ENCODE results near the gene TERC. TPM values are rescaled to one million over a fixed set of nuclear protein-coding genes. Genes with fewer than 3 reads are reported as not detected.

TERC gene
- total RNA-seq, 1 experiment from 2014 or later, result 47.0 TPM

DNA sequence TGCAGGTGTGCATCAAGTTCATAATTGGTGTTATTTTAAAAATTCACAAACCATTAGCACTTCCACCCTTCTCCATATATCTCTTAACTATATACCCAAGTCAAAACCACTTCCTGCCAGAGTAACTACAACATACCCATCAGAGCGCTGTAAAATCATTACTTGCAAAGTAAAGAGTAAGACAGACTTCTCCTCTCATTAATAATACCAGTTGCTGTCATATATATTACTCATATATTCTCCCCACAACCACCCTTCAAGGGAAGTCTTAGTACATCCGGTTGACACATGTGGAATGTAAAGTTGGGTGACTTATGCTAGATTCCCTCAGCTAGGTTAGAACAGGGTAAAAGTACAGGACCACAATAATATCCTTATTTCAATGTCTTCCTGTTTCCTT lies 5.6 kb downstream of the TERC start (continued):
- TF ChIP-seq, protein P1, sequence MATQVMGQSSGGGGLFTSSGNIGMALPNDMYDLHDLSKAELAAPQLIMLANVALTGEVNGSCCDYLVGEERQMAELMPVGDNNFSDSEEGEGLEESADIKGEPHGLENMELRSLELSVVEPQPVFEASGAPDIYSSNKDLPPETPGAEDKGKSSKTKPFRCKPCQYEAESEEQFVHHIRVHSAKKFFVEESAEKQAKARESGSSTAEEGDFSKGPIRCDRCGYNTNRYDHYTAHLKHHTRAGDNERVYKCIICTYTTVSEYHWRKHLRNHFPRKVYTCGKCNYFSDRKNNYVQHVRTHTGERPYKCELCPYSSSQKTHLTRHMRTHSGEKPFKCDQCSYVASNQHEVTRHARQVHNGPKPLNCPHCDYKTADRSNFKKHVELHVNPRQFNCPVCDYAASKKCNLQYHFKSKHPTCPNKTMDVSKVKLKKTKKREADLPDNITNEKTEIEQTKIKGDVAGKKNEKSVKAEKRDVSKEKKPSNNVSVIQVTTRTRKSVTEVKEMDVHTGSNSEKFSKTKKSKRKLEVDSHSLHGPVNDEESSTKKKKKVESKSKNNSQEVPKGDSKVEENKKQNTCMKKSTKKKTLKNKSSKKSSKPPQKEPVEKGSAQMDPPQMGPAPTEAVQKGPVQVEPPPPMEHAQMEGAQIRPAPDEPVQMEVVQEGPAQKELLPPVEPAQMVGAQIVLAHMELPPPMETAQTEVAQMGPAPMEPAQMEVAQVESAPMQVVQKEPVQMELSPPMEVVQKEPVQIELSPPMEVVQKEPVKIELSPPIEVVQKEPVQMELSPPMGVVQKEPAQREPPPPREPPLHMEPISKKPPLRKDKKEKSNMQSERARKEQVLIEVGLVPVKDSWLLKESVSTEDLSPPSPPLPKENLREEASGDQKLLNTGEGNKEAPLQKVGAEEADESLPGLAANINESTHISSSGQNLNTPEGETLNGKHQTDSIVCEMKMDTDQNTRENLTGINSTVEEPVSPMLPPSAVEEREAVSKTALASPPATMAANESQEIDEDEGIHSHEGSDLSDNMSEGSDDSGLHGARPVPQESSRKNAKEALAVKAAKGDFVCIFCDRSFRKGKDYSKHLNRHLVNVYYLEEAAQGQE (IDR thresholded peaks at IDR 0.05; ENCODE audit: low read depth), result no peak
- no peak for TF ChIP-seq CBX3 (IDR thresholded peaks at IDR 0.05; ENCODE audit: low read depth)

DNA sequence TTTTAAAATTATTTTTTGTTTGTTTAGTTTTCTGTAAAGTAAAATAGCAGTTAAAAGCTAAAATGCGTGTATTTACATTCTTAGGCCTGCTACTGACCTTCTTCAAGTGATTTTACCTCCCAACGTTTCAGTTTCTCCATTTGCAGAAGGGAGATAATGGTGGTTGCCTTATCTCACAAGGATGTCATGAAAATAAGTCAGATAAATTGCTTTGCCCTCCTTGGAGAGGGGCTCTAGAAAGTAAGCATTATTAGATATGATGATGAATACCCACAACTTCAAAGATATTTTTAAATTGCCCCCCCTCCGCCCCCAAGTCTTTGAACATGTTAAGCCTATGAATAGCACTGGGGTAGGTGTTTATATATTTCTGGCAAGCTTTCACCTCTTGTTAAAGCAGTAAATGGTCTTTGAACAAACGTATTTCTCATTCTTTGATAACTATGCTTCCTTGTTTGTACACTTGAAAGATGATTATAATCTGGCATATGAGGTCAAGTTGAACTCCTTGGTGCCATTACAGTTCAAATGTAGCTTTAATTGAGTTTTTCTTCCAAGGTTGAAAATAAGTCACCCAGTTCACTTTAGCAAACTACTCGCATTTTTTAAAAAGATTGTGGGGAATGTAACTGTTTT lies 6.4 kb downstream of the TERC start:
- Histone ChIP-seq H3K4me3 (replicated peaks in 1 of 2; ENCODE audit: low read depth in 1 of 2, low read length in 2 of 2) (no peak overlapping the region), H3K4me2 (ENCODE audit: low read length) (no peak overlapping the region), H4K20me1 (ENCODE audit: insufficient read depth) (no peaks in the 10 kb centered on the region), H3K9ac (ENCODE audit: low read length) (no peak overlapping the region), H3K4me1 (ENCODE audit: control insufficient read depth in 1 of 2, insufficient read depth in 2 of 2, low read length in 2 of 2) (peaks cover 4 to 5% of the 10 kb centered on the region in 2 experiments; a peak in 3 of 4 replicates), H3K79me2 (ENCODE audit: insufficient read depth, low read length) (no peaks in the 10 kb centered on the region), H3K9me3 (ENCODE audit: control insufficient read depth in 1 of 2, insufficient read depth in 1 of 2, low read depth in 1 of 2, low read length in 2 of 2) (no peaks in the 10 kb centered on the region), H3K27me3 (ENCODE audit: insufficient read depth, low read length) (no peaks in the 10 kb centered on the region), H3K9me2 (ENCODE audit: insufficient read depth) (no peaks in the 10 kb centered on the region), H3K36me3 (ENCODE audit: control insufficient read depth in 1 of 2, insufficient read depth in 2 of 2, low read length in 2 of 2) (no peaks in the 10 kb centered on the region), H2AFZ (ENCODE audit: low read depth, low read length, poor library complexity, severe bottlenecking) (no peak overlapping the region), H3K27ac (ENCODE audit: low read depth, low read length) (no peak overlapping the region)
- TF ChIP-seq TCF7L2 (IDR thresholded peaks at IDR 0.05; ENCODE audit: borderline replicate concordance, extremely low read depth, insufficient read depth, insufficient read length) (no peak), SIN3A (IDR thresholded peaks at IDR 0.05; ENCODE audit: low read depth) (no peak)
- no peak for ATAC-seq
- ChIA-PET CTCF (no interaction called here), RAD21 (ENCODE audit: low non-redundant PET in 1 of 2, low total read pairs in 2 of 2, uncharacterized antibody in 2 of 2, unreplicated experiment in 2 of 2) (no interaction called here), POLR2A (no interaction called here)
- no TSS peak for BruUV-seq (replicated peaks)
- no peak for DNase-seq (ENCODE audit: low read depth, low spot score)
- intact Hi-C loops (cut with micrococcal nuclease), result no loop called here
